GM12892 (cell line): ENCODE results near the gene ABCA3.
"Not testable (repeated sequence)": the region's sequence is repeated elsewhere in the genome, so short reads cannot be mapped to it uniquely, and the experiment has no call there.

ENCODE experiments used
- DNase-seq: peaks from one replicate; pipeline ENCODE4 v3.0.0; 2011; ENCODE audit not compliant: insufficient read length
- FAIRE-seq: peaks from 2 replicates; lab custom pipeline; 2011; peaks lifted over from hg19 to GRCh38; lab: Jason Lieb, UNC
- POLR2A ChIP-seq: IDR thresholded peaks from 2 replicates; pipeline ENCODE4 v1.6.1; 2011; ENCODE audit warnings: low read depth, low read length, control low read depth
- POLR2AphosphoS5 ChIP-seq: IDR thresholded peaks from 2 replicates; pipeline ENCODE4 v1.6.1; 2011; ENCODE audit warnings: low read depth, low read length, control low read depth
- TAF1 ChIP-seq: IDR thresholded peaks from 2 replicates; pipeline ENCODE4 v1.6.1; 2011; ENCODE audit warnings: low read depth, mild to moderate bottlenecking, control low read depth, low read length, borderline replicate concordance

Gene ABCA3

GRCh38 chr16:2252806-2253148, 87.8 kb downstream of the ABCA3 start:
- FAIRE-seq: no peak
- no peak for DNase-seq
- no peak for TF ChIP-seq TAF1
- no peak for TF ChIP-seq POLR2AphosphoS5
- no peak; the same call in 1 of the 2 replicates for TF ChIP-seq POLR2A

- DNase-seq: peak; percentile 100
- TF ChIP-seq POLR2A: peak; percentile 72
- peak; percentile 88 for TF ChIP-seq POLR2AphosphoS5
- TF ChIP-seq TAF1: peak; percentile 82
- peak; percentile 93 for FAIRE-seq
These were observed 89.0 kb downstream of the ABCA3 start, which contains the start of gene ECI1 for GRCh38 chr16:2251296-2252111. Gene ECI1, minus strand, starts transcription at chr16:2251587. Its CDS starts 21 bp downstream, at chr16:2251566.

GRCh38 chr16:2250652-2251295, 89.8 kb downstream of the ABCA3 start:
- no peak for DNase-seq
- FAIRE-seq: no peak
- no peak for TF ChIP-seq POLR2AphosphoS5
- no peak for TF ChIP-seq POLR2A
- TF ChIP-seq TAF1: no peak

- TF ChIP-seq POLR2A (no peak), TAF1 (no peak), POLR2AphosphoS5 (no peak)
- no peak for DNase-seq
- no peak for FAIRE-seq
These were observed 94.1 kb downstream of the ABCA3 start for GRCh38 chr16:2246301-2246885.

GRCh38 chr16:2244926-2245795, 95.4 kb downstream of the ABCA3 start:
- TF ChIP-seq POLR2AphosphoS5: no peak
- TF ChIP-seq POLR2A: no peak
- no peak for TF ChIP-seq TAF1
- FAIRE-seq (no peak), DNase-seq (no peak)

GRCh38 chr16:2244301-2244700, 96.2 kb downstream of the ABCA3 start:
- FAIRE-seq (no peak), DNase-seq (no peak)
- TF ChIP-seq POLR2A (no peak), POLR2AphosphoS5 (no peak), TAF1 (no peak)

- no peak for FAIRE-seq
- TF ChIP-seq POLR2A: no peak
- no peak for TF ChIP-seq POLR2AphosphoS5
- TF ChIP-seq TAF1: no peak
- no peak for DNase-seq
These were observed 96.7 kb downstream of the ABCA3 start for GRCh38 chr16:2243781-2244180.

GRCh38 chr16:2243031-2243528, 97.4 kb downstream of the ABCA3 start:
- no peak for TF ChIP-seq TAF1
- no peak for TF ChIP-seq POLR2AphosphoS5
- no peak for TF ChIP-seq POLR2A
- DNase-seq (no peak), FAIRE-seq (no peak)

- TF ChIP-seq TAF1: no peak
- no peak for TF ChIP-seq POLR2A
- TF ChIP-seq POLR2AphosphoS5: no peak
- no peak for FAIRE-seq
- DNase-seq: no peak
These were observed 97.9 kb downstream of the ABCA3 start for GRCh38 chr16:2242598-2242997.

- FAIRE-seq, DNase-seq: not testable (repeated sequence)
These were observed 100.2 kb downstream of the ABCA3 start for GRCh38 chr16:2240331-2240730.
